GM18909 (cell line): ENCODE results near the gene CNTNAP3B.
"Not testable (repeated sequence)": the region's sequence is repeated elsewhere in the genome, so short reads cannot be mapped to it uniquely, and the experiment has no call there.

Experiments used
- ATAC-seq: cut with Tn5 transposase; IDR thresholded peaks from one replicate; pipeline ENCODE4 v1.9.1; 2021; ENCODE audit warnings: mild to moderate bottlenecking; ENCODE audit not compliant: unreplicated experiment, poor library complexity

CNTNAP3B gene

GRCh38 chr9:42129073-42129729 is at the start of gene CNTNAP3B:
TSS of gene CNTNAP3B (minus strand) at chr9:42129426. CDS start at chr9:42129094, 332 bp downstream.
- not testable (repeated sequence) for ATAC-seq

GRCh38 chr9:42160299-42160698 is 31.1 kb upstream of the CNTNAP3B start:
- ATAC-seq: not testable (repeated sequence)

- ATAC-seq: not testable (repeated sequence)
Measured at GRCh38 chr9:42127056-42127841, 2.0 kb downstream of the CNTNAP3B start.

- ATAC-seq: not testable (repeated sequence)
Measured at GRCh38 chr9:42121007-42121406, 8.2 kb downstream of the CNTNAP3B start.

GRCh38 chr9:42095929-42096328 is 33.3 kb downstream of the CNTNAP3B start:
- not testable (repeated sequence) for ATAC-seq

- ATAC-seq: not testable (repeated sequence)
Measured at GRCh38 chr9:42084559-42084952, 44.7 kb downstream of the CNTNAP3B start.

GRCh38 chr9:42083877-42084558 is 45.2 kb downstream of the CNTNAP3B start:
- ATAC-seq: not testable (repeated sequence)

GRCh38 chr9:42080376-42080775 is 48.9 kb downstream of the CNTNAP3B start:
- ATAC-seq: not testable (repeated sequence)

- ATAC-seq: not testable (repeated sequence)
Measured at GRCh38 chr9:42074868-42075267, 54.4 kb downstream of the CNTNAP3B start.

- not testable (repeated sequence) for ATAC-seq
Measured at GRCh38 chr9:42071026-42071425, 58.2 kb downstream of the CNTNAP3B start.

GRCh38 chr9:42070035-42070799 is 59.0 kb downstream of the CNTNAP3B start:
- not testable (repeated sequence) for ATAC-seq

- not testable (repeated sequence) for ATAC-seq
Measured at GRCh38 chr9:42053874-42054273, 75.4 kb downstream of the CNTNAP3B start.

- ATAC-seq: not testable (repeated sequence)
Measured at GRCh38 chr9:42050701-42051100, 78.5 kb downstream of the CNTNAP3B start.

- not testable (repeated sequence) for ATAC-seq
Measured at GRCh38 chr9:42044422-42045010, 84.7 kb downstream of the CNTNAP3B start.

GRCh38 chr9:42033541-42033940 is 95.7 kb downstream of the CNTNAP3B start:
- not testable (repeated sequence) for ATAC-seq

GRCh38 chr9:42020639-42021038 is 108.6 kb downstream of the CNTNAP3B start:
- not testable (repeated sequence) for ATAC-seq

GRCh38 chr9:42018220-42018922 is 110.9 kb downstream of the CNTNAP3B start:
- ATAC-seq: not testable (repeated sequence)

GRCh38 chr9:42014317-42014716 is 114.9 kb downstream of the CNTNAP3B start:
- ATAC-seq: not testable (repeated sequence)

- ATAC-seq: not testable (repeated sequence)
Measured at GRCh38 chr9:41991607-41992006, 137.6 kb downstream of the CNTNAP3B start.
